ENCODE measurements around the gene TTC21A.
A peak's percentile ranks its signal among the peaks of the same experiment; 100 is the strongest.

TTC21A gene

GRCh38 chr3:39173318-39174125, 66.0 kb downstream of the TTC21A start:
- Histone ChIP-seq H3K4me3 (ENCODE audit: low read depth, low read length) (no peak overlapping the region), H3K27ac (ENCODE audit: extremely low read depth, low read depth, low read length) (no peak overlapping the region), H3K36me3 (ENCODE audit: control insufficient read depth in 2 of 2, insufficient read depth in 1 of 2, low read length in 2 of 2) (no peaks in the 10 kb centered on the region), H3K9me3 (ENCODE audit: control insufficient read depth, insufficient read depth, low read depth, low read length) (no peaks in the 10 kb centered on the region), H3K4me1 (ENCODE audit: control insufficient read depth, insufficient read depth, low read length) (no peaks in the 10 kb centered on the region; the same call in 1 of the 2 replicates)
- ChIA-PET CTCF (interaction anchor here (1.2 to 2.5 kb wide), 2 partner anchors 9 to 16 kb away, joined by 5 to 8 read pairs; no protein-coding TSS in a partner anchor), POLR2A (no interaction called here)
- TF ChIP-seq ZNF169 (tag by site-specific recombination; IDR thresholded peaks at IDR 0.05) (no peak), ZNF146 (tag by site-specific recombination; IDR thresholded peaks at IDR 0.05) (peak; percentile 78)

DNA sequence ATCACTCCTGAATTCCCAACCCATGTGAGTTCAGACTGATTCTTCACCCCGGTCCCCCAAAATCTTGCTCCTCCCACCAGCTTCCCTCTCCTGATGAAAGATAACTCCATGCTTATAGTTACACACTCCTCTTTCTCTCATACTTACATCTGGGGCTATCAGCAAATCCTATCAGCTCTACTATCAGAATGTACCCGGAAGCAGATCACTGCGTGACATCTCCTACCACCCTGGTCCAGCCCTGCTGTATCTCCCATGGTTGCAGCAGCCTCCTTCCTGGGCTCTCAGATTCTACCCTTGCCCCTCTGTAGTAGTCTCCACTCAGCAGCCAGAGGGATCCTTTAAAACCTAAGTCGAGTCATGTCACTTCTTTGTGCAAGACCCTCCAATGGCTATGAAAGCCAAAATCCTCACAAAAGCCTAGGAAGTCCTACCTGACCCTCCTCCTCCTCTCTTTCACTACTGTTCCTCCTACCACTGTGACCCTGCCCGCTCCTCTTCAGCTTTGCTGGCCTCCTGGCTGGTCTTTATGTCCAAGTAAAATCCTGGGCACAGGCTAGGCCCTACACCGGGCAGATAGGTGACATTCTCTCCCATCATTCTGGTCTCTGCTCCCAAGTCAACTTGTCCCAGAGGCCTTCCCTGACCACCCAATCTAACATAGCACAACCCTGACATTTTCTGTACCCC, 68.7 kb downstream of the TTC21A start:
- ChIA-PET POLR2A (no interaction called here), CTCF (interaction anchor here (0.5 to 1.1 kb wide), 4 partner anchors 17 to 116 kb away, joined by 3 read pairs; no protein-coding TSS in a partner anchor)
- H3K36me3 ChIP-seq (ENCODE audit: control insufficient read depth in 2 of 2, insufficient read depth in 1 of 2, low read length in 2 of 2): no peaks in the 10 kb centered on the region
- H3K4me3 ChIP-seq (ENCODE audit: low read depth, low read length): no peak overlapping the region
- no peaks in the 10 kb centered on the region for H3K9me3 ChIP-seq (ENCODE audit: control insufficient read depth, insufficient read depth, low read depth, low read length)
- no peaks in the 10 kb centered on the region; the same call in 1 of the 2 replicates for H3K4me1 ChIP-seq (ENCODE audit: control insufficient read depth, insufficient read depth, low read length)
- no peak overlapping the region for H3K27ac ChIP-seq (ENCODE audit: extremely low read depth, low read depth, low read length)
- no peak for TF ChIP-seq ZBTB20 (tag by site-specific recombination; IDR thresholded peaks at IDR 0.05)
- no peak for TF ChIP-seq ZNF510 (tag by site-specific recombination; IDR thresholded peaks at IDR 0.05; ENCODE audit: insufficient replicate concordance)
- TF ChIP-seq MZF1 (tag by site-specific recombination; IDR thresholded peaks at IDR 0.05; ENCODE audit: borderline replicate concordance): no peak
- TF ChIP-seq ZNF571 (tag by site-specific recombination; IDR thresholded peaks at IDR 0.05): no peak
- no peak for TF ChIP-seq YY1 (tag by site-specific recombination; IDR thresholded peaks at IDR 0.05)
- no peak for TF ChIP-seq ZNF610 (tag by site-specific recombination; IDR thresholded peaks at IDR 0.05; ENCODE audit: borderline replicate concordance)
- no peak for TF ChIP-seq EGR2 (tag by site-specific recombination; IDR thresholded peaks at IDR 0.05; ENCODE audit: low read depth)
- TF ChIP-seq, protein P1, sequence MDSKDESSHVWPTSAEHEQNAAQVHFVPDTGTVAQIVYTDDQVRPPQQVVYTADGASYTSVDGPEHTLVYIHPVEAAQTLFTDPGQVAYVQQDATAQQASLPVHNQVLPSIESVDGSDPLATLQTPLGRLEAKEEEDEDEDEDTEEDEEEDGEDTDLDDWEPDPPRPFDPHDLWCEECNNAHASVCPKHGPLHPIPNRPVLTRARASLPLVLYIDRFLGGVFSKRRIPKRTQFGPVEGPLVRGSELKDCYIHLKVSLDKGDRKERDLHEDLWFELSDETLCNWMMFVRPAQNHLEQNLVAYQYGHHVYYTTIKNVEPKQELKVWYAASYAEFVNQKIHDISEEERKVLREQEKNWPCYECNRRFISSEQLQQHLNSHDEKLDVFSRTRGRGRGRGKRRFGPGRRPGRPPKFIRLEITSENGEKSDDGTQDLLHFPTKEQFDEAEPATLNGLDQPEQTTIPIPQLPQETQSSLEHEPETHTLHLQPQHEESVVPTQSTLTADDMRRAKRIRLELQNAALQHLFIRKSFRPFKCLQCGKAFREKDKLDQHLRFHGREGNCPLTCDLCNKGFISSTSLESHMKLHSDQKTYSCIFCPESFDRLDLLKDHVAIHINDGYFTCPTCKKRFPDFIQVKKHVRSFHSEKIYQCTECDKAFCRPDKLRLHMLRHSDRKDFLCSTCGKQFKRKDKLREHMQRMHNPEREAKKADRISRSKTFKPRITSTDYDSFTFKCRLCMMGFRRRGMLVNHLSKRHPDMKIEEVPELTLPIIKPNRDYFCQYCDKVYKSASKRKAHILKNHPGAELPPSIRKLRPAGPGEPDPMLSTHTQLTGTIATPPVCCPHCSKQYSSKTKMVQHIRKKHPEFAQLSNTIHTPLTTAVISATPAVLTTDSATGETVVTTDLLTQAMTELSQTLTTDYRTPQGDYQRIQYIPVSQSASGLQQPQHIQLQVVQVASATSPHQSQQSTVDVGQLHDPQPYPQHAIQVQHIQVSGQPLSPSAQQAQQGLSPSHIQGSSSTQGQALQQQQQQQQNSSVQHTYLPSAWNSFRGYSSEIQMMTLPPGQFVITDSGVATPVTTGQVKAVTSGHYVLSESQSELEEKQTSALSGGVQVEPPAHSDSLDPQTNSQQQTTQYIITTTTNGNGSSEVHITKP (tag by site-specific recombination; IDR thresholded peaks at IDR 0.05): no peak
- TF ChIP-seq ZNF37A (tag by site-specific recombination; IDR thresholded peaks at IDR 0.05): no peak
- no peak for TF ChIP-seq ZNF398 (tag by site-specific recombination; IDR thresholded peaks at IDR 0.05)
- no peak for TF ChIP-seq ZNF677 (tag by site-specific recombination; IDR thresholded peaks at IDR 0.05)
- TF ChIP-seq AEBP2 (tag by site-specific recombination; IDR thresholded peaks at IDR 0.05; ENCODE audit: borderline replicate concordance): no peak
